Omental fat pad (tissue), 4 donors: Measurements from ENCODE around the gene RRP36. TPM values are rescaled to one million over a fixed set of nuclear protein-coding genes. Genes with fewer than 3 reads are reported as not detected.
A peak's percentile ranks its signal among the peaks of the same experiment; 100 is the strongest.

ENCODE experiments used
- ATAC-seq: fragments of 150-250 bp; one replicate; pipeline ENCODE4 v1.9.1; 2016; ENCODE audit warnings: mild to moderate bottlenecking, moderate library complexity; ENCODE audit not compliant: low FRiP score
- DNase-seq: peaks from one replicate; pipeline ENCODE4 v3.0.0-alpha.2; 2019; ENCODE audit warnings: low spot score
- total RNA-seq, 4 donors: library from RNA; depleted of rRNA; stranded (reverse); fragments of >200 nt; gene quantifications; one replicate each; pipeline ENCODE4 v1.1.0, GENCODE V29; 2016
- TF ChIP-seq, protein P1 (sequence below), 3 donors: fragments of 450-650 bp; IDR thresholded peaks; one replicate each; pipeline ENCODE4 v1.5.1; 2016 to 2017; ENCODE audit warnings: antibody characterized with exemption in 3 of 3, mild to moderate bottlenecking in 3 of 3, moderate library complexity in 2 of 3

RRP36 gene
- total RNA-seq, 4 donors from 2014 or later, result 44.1 to 54.2 (median 48.7) TPM

DNA sequence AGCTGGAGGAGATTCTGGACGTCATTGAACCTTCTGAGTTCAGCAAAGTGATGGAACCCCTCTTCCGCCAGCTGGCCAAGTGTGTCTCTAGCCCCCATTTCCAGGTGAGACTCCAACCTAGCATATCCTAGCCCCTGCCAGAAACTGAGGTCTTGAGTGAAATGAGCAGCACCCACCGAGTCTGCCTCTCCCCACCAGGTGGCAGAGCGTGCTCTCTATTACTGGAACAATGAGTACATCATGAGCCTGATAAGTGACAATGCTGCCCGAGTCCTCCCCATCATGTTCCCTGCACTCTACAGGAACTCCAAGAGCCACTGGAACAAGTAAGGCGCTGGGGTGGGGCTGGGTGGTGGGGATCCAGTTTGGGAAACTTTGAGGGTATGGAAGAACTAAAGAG, 12.3 kb upstream of the RRP36 start:
- ATAC-seq (no peak), DNase-seq (no peak)
- TF ChIP-seq, protein P1, sequence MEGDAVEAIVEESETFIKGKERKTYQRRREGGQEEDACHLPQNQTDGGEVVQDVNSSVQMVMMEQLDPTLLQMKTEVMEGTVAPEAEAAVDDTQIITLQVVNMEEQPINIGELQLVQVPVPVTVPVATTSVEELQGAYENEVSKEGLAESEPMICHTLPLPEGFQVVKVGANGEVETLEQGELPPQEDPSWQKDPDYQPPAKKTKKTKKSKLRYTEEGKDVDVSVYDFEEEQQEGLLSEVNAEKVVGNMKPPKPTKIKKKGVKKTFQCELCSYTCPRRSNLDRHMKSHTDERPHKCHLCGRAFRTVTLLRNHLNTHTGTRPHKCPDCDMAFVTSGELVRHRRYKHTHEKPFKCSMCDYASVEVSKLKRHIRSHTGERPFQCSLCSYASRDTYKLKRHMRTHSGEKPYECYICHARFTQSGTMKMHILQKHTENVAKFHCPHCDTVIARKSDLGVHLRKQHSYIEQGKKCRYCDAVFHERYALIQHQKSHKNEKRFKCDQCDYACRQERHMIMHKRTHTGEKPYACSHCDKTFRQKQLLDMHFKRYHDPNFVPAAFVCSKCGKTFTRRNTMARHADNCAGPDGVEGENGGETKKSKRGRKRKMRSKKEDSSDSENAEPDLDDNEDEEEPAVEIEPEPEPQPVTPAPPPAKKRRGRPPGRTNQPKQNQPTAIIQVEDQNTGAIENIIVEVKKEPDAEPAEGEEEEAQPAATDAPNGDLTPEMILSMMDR (IDR thresholded peaks at IDR 0.05), result no peak

DNA sequence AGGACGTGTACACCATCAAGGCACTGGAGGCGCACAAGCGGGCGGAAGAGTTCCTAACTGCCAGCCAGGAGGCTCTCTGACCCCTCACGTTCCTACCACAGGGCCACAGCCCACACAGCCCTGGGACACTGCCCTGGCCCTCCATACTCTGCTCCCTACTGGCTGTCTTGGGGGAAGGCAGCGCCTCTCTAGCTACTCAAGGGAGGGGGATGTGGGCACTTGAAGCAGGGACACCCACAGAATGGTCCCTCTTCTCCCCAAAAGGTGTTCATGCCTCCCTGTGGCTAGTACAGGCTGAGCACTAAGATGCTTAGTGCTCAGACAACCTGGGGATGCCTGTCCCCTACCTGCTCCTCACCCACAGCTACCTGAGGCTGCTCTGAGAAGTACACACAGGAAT, 10.2 kb upstream of the RRP36 start:
- ATAC-seq (no peak), DNase-seq (no peak)
- TF ChIP-seq, protein P1 (IDR thresholded peaks at IDR 0.05), result no peak

GRCh38 chr6:43012364-43012763, 9.1 kb upstream of the RRP36 start:
- DNase-seq (no peak), ATAC-seq (no peak)
- TF ChIP-seq, protein P1 (IDR thresholded peaks at IDR 0.05), result no peak

GRCh38 chr6:43013097-43013842, 8.2 kb upstream of the RRP36 start:
- ATAC-seq (no peak), DNase-seq (no peak)
- TF ChIP-seq, protein P1 (IDR thresholded peaks at IDR 0.05), result no peak

GRCh38 chr6:43013843-43014433, 7.5 kb upstream of the RRP36 start, which contains the start of the genes KLHDC3 and MEA1:
KLHDC3 (plus strand) TSS chr6:43014249; CDS start chr6:43017193, 2,944 bp downstream.
MEA1 (minus strand) TSS chr6:43013946; CDS start chr6:43013813, 133 bp downstream.
- ATAC-seq, result peak; percentile 99
- DNase-seq, result peak; percentile 93
- TF ChIP-seq, protein P1 (IDR thresholded peaks at IDR 0.05), result no peak

DNA sequence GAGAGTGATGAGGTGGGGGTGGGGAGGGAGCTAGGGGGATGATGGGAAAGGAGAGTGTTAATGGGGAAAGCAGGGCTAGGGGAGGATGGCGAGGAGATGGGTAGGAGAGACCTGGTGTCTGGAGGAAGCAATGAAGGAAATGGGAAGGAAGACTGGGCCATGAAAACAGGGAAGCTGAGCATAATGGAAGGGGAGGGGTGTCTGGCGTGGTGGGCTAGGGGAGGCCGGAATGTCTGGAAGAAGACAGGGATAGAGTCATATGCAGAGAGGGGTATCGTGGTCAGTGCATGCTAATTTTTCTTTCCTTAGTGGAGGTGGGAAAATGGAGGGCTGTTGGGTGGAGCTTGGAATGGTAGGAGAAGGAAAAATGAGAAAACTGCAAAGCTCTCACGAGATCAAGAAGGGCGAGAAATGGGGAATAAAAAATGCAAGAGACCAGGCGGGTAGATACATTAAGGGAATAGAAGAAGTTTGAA, 7.0 kb upstream of the RRP36 start:
- ATAC-seq (no peak), DNase-seq (no peak)
- TF ChIP-seq, protein P1 (IDR thresholded peaks at IDR 0.05), result no peak
